ENCODE data around the gene ZNF81. TPM values are rescaled to one million over a fixed set of nuclear protein-coding genes. Genes with fewer than 3 reads are reported as not detected.

Gene ZNF81
- total RNA-seq, 1 donor from 2014 or later, result 19.4 TPM

GRCh38 chrX:47814851-47815250 is 21.9 kb upstream of the ZNF81 start:
- no peak for DNase-seq
- H3K4me1 Mint-ChIP-seq (ENCODE audit: low read depth, unreplicated experiment), result no peaks in the 10 kb centered on the region
- H3K36me3 Mint-ChIP-seq (ENCODE audit: unreplicated experiment), result no peaks in the 10 kb centered on the region
- no peak overlapping the region for H3K4me3 Mint-ChIP-seq (ENCODE audit: unreplicated experiment)
- no peaks in the 10 kb centered on the region for H3K9me3 Mint-ChIP-seq (ENCODE audit: unreplicated experiment)
- H3K27ac Mint-ChIP-seq (ENCODE audit: unreplicated experiment), result no peak overlapping the region
- no peak for TF ChIP-seq CTCF (IDR thresholded peaks at IDR 0.05; ENCODE audit: partially characterized antibody, unreplicated experiment)
- no peaks in the 10 kb centered on the region for H3K27me3 Mint-ChIP-seq (ENCODE audit: unreplicated experiment)

GRCh38 chrX:47815901-47816845 is 20.5 kb upstream of the ZNF81 start:
- Mint-ChIP-seq H3K4me1 (ENCODE audit: low read depth, unreplicated experiment) (no peaks in the 10 kb centered on the region), H3K36me3 (ENCODE audit: unreplicated experiment) (no peaks in the 10 kb centered on the region), H3K27ac (ENCODE audit: unreplicated experiment) (no peak overlapping the region), H3K9me3 (ENCODE audit: unreplicated experiment) (peaks cover 1% of the 10 kb centered on the region), H3K27me3 (ENCODE audit: unreplicated experiment) (no peaks in the 10 kb centered on the region), H3K4me3 (ENCODE audit: unreplicated experiment) (no peak overlapping the region)
- TF ChIP-seq CTCF (IDR thresholded peaks at IDR 0.05; ENCODE audit: partially characterized antibody, unreplicated experiment), result no peak
- DNase-seq, result no peak

- Mint-ChIP-seq H3K4me3 (ENCODE audit: unreplicated experiment) (no peak overlapping the region), H3K9me3 (ENCODE audit: unreplicated experiment) (peaks cover 1% of the 10 kb centered on the region), H3K4me1 (ENCODE audit: low read depth, unreplicated experiment) (no peaks in the 10 kb centered on the region), H3K36me3 (ENCODE audit: unreplicated experiment) (no peaks in the 10 kb centered on the region), H3K27ac (ENCODE audit: unreplicated experiment) (no peak overlapping the region), H3K27me3 (ENCODE audit: unreplicated experiment) (no peaks in the 10 kb centered on the region)
- DNase-seq, result no peak
- no peak for TF ChIP-seq CTCF (IDR thresholded peaks at IDR 0.05; ENCODE audit: partially characterized antibody, unreplicated experiment)
Measured at GRCh38 chrX:47817421-47817820, 19.3 kb upstream of the ZNF81 start.

DNA sequence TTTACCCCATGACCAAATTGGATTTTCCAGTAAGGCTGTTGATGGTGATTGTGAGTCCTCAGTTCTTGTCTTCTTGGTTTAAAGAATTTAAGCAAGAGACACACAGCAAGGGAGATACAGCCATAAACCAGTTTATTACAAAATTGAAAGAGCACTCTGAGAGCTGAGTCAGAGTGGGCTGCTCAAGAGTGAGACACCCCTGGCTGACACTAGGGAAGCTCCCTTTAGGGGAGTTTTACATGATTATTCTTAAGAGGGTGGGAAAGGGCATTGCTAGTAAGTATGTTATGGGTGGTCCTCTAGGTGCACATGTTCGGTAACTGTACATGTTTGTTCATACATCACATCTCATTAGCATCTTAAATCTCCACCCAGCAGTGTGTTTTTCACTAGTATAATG is 18.8 kb upstream of the ZNF81 start:
- Mint-ChIP-seq H3K27me3 (ENCODE audit: unreplicated experiment) (no peaks in the 10 kb centered on the region), H3K4me1 (ENCODE audit: low read depth, unreplicated experiment) (no peaks in the 10 kb centered on the region), H3K4me3 (ENCODE audit: unreplicated experiment) (no peak overlapping the region), H3K9me3 (ENCODE audit: unreplicated experiment) (peaks cover 1% of the 10 kb centered on the region), H3K27ac (ENCODE audit: unreplicated experiment) (no peak overlapping the region), H3K36me3 (ENCODE audit: unreplicated experiment) (no peaks in the 10 kb centered on the region)
- no peak for TF ChIP-seq CTCF (IDR thresholded peaks at IDR 0.05; ENCODE audit: partially characterized antibody, unreplicated experiment)
- no peak for DNase-seq

DNA sequence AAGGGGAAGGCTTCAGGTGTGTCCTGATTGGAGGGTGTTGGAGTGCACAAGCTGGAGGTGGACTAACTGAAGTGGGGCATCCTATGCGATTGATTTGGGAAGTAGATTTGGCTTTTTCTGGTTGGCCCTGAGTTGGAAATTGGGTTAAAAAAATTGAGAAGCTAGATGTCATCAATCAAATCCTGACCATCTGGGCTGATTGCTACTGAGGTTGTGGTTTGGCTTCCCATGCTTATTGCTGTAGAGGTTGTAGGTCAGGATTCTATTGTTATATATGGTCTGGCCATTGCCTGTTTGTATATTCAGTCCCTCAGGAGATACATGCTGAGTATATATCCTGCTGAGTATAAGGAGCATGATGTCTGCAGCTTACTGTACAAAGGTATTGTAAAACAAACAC is 7.7 kb upstream of the ZNF81 start:
- no peaks in the 10 kb centered on the region for H3K36me3 Mint-ChIP-seq (ENCODE audit: unreplicated experiment)
- H3K27me3 Mint-ChIP-seq (ENCODE audit: unreplicated experiment), result no peaks in the 10 kb centered on the region
- H3K9me3 Mint-ChIP-seq (ENCODE audit: unreplicated experiment), result peaks cover 2% of the 10 kb centered on the region
- TF ChIP-seq CTCF (IDR thresholded peaks at IDR 0.05; ENCODE audit: partially characterized antibody, unreplicated experiment), result no peak
- H3K4me3 Mint-ChIP-seq (ENCODE audit: unreplicated experiment), result no peak overlapping the region
- no peak for DNase-seq
- no peak overlapping the region for H3K27ac Mint-ChIP-seq (ENCODE audit: unreplicated experiment)
- no peaks in the 10 kb centered on the region for H3K4me1 Mint-ChIP-seq (ENCODE audit: low read depth, unreplicated experiment)

Measured in glutamatergic neuron (in vitro differentiated cells).